Stimulated activated CD8-positive, alpha-beta memory T cell treated with anti-CD3 and anti-CD28 coated beads, Interleukin-15, amount 100 ng/mL, for 48 hours (primary cell): ENCODE data around the gene PNMT.

Source experiments
- DNase-seq, 2 donors: peaks; one replicate each; pipeline ENCODE4 v3.0.0-alpha.2; 2020; ENCODE audit warnings: low read depth in 2 of 2

Gene PNMT

GRCh38 chr17:39653662-39654331 is 14.5 kb upstream of the PNMT start:
- peak; percentile 50 to 54 for DNase-seq

- no peak for DNase-seq
Measured at GRCh38 chr17:39655105-39655504, 13.1 kb upstream of the PNMT start.

- DNase-seq, result no peak
Measured at GRCh38 chr17:39658346-39658745, 9.9 kb upstream of the PNMT start.

GRCh38 chr17:39658760-39659159 is 9.5 kb upstream of the PNMT start:
- DNase-seq, result no peak

- DNase-seq, result no peak
Measured at GRCh38 chr17:39659279-39660010, 8.8 kb upstream of the PNMT start.

GRCh38 chr17:39660011-39660360 is 8.3 kb upstream of the PNMT start:
- no peak for DNase-seq

GRCh38 chr17:39660397-39661385 is 7.6 kb upstream of the PNMT start:
- DNase-seq, result no peak

- no peak for DNase-seq
Measured at GRCh38 chr17:39661744-39662541, 6.3 kb upstream of the PNMT start.

- DNase-seq, result no peak
Measured at GRCh38 chr17:39662551-39663339, 5.5 kb upstream of the PNMT start.

- no peak for DNase-seq
Measured at GRCh38 chr17:39663340-39663687, 4.9 kb upstream of the PNMT start.

- DNase-seq, result no peak
Measured at GRCh38 chr17:39663688-39664580, 4.3 kb upstream of the PNMT start.

GRCh38 chr17:39664581-39665561 is 3.4 kb upstream of the PNMT start, which contains the start of gene TCAP:
TCAP (plus strand) TSS chr17:39665349; CDS start chr17:39665360, 11 bp downstream.
- no peak for DNase-seq

GRCh38 chr17:39665642-39666224 is 2.5 kb upstream of the PNMT start:
- DNase-seq, result no peak

- no peak for DNase-seq
Measured at GRCh38 chr17:39666231-39666600, 2.0 kb upstream of the PNMT start.

- DNase-seq, result no peak
Measured at GRCh38 chr17:39666601-39667261, 1.5 kb upstream of the PNMT start.

GRCh38 chr17:39667262-39667944 is 850 bp upstream of the PNMT start:
- DNase-seq, result no peak
